Measurements from ENCODE around the gene PROX2. TPM values are rescaled to one million over a fixed set of nuclear protein-coding genes. Genes with fewer than 3 reads are reported as not detected.

The PROX2 gene
- not detected in 5 replicates for total RNA-seq (2022; extraction: Qiagen RNA extraction)

GRCh38 chr14:74875941-74876913 is at the start of gene PROX2:
TSS of gene PROX2 (minus strand) at chr14:74876145. CDS start at chr14:74863834, 12,311 bp downstream.

GRCh38 chr14:74922752-74923401 is 46.9 kb upstream of the PROX2 start, which contains the start of gene RPS6KL1:
TSS of gene RPS6KL1 (minus strand) at chr14:74923260. CDS start at chr14:74921541, 1,719 bp downstream.

GRCh38 chr14:74881431-74882102 is 5.6 kb upstream of the PROX2 start, which contains the start of gene DLST:
TSS of gene DLST (plus strand) at chr14:74881916. CDS start at chr14:74881954, 38 bp downstream.

Other genes with a start within 250 kb of the PROX2 start
- gene AREL1, start 163.1 kb downstream of the PROX2 start, total RNA-seq (2022; extraction: Qiagen RNA extraction), result 20.3 to 26.8 TPM (median 23.6 TPM) in 5 replicates
- 51.2 to 63.9 TPM (median 53.2 TPM) in 5 replicates for gene FCF1, start 163.0 kb downstream of the PROX2 start, total RNA-seq (2022; extraction: Qiagen RNA extraction)
- 37.9 to 44.8 TPM (median 41.5 TPM) in 5 replicates for gene YLPM1, start 112.8 kb downstream of the PROX2 start, total RNA-seq (2022; extraction: Qiagen RNA extraction)
- 88.2 to 101 TPM (median 97.6 TPM) in 5 replicates for gene DLST, start 5.8 kb upstream of the PROX2 start, total RNA-seq (2022; extraction: Qiagen RNA extraction)
- gene RPS6KL1, start 47.1 kb upstream of the PROX2 start, total RNA-seq (2022; extraction: Qiagen RNA extraction), result 0.17 to 0.56 TPM (median 0.41 TPM) in 5 replicates
- gene PGF, start 79.5 kb upstream of the PROX2 start, total RNA-seq (2022; extraction: Qiagen RNA extraction), result 4.8 to 5.6 TPM (median 5.0 TPM) in 5 replicates
- gene EIF2B2, start 126.8 kb upstream of the PROX2 start, total RNA-seq (2022; extraction: Qiagen RNA extraction), result 84.5 to 93.3 TPM (median 88.2 TPM) in 5 replicates
- 15.2 to 21.6 TPM (median 20.3 TPM) in 5 replicates for gene MLH3, start 175.3 kb upstream of the PROX2 start, total RNA-seq (2022; extraction: Qiagen RNA extraction)
- gene ACYP1, start 187.9 kb upstream of the PROX2 start, total RNA-seq (2022; extraction: Qiagen RNA extraction), result 24.6 to 37.3 TPM (median 27.5 TPM) in 5 replicates
- gene ZC2HC1C, start 193.5 kb upstream of the PROX2 start, total RNA-seq (2022; extraction: Qiagen RNA extraction), result 5.0 to 6.7 TPM (median 6.1 TPM) in 5 replicates

Data from A549 treated with dexamethasone at 1 μM for 4 hours (cell line).